HepG2 (cell line): Measurements from ENCODE around the gene SAYSD1. TPM values are rescaled to one million over a fixed set of nuclear protein-coding genes. Genes with fewer than 3 reads are reported as not detected.

ENCODE experiments used
- ATAC-seq: fragments of 200-7000 bp; cut with Tn5 transposase; 3 replicates; pipeline ENCODE4 v1.9.1; 2020; ENCODE audit warnings: mild to moderate bottlenecking, moderate library complexity
- BruUV-seq: library from RNA; stranded (reverse); fragments of 400-500 nt; replicated peaks from 2 replicates; lab custom pipeline; 2021; lab: Mats Ljungman, UMichigan
- CTCF ChIA-PET: fragments of 300-600 bp; formaldehyde crosslinking; extraction: SDS; loops from one replicate; lab custom pipeline; 2021; ENCODE audit warnings: low total read pairs, inconsistent platforms, low intra/inter-chr PET ratio; lab: Yijun Ruan, JAX
- POLR2A ChIA-PET: fragments of 350-600 bp; sonication (Branson Sonifier 250); formaldehyde crosslinking; loops from one replicate; lab custom pipeline; 2020; ENCODE audit warnings: antibody characterized with exemption, inconsistent platforms; lab: Yijun Ruan, JAX
- DNase-seq: peaks from one replicate; pipeline ENCODE4 v3.0.0-alpha.2; 2015; ENCODE audit warnings: low spot score
- FAIRE-seq: peaks from 3 replicates; lab custom pipeline; 2011; peaks lifted over from hg19 to GRCh38; lab: Jason Lieb, UNC
- H2AFZ ChIP-seq: one replicate; pipeline ENCODE4 v1.6.1; 2011; ENCODE audit warnings: low read length, inconsistent platforms
- H3K27ac ChIP-seq: fragments of 300-600 bp; 3 replicates; pipeline ENCODE4 v1.8.0; 2011; ENCODE audit warnings: mixed run types, mild to moderate bottlenecking, mixed read lengths, low read length, inconsistent platforms; ENCODE audit not compliant: insufficient read depth; ENCODE audit errors: extremely low read length
- H3K27me3 ChIP-seq, 2 experiments: fragments of 200-600 bp in 1 of 2; 2 replicates in 1 of 2; 3 replicates in 1 of 2; pipeline versions ENCODE4 v1.6.0 to v1.8.0; 2011; ENCODE audit warnings: low read length in 2 of 2, mild to moderate bottlenecking in 2 of 2, moderate library complexity in 2 of 2, inconsistent platforms in 1 of 2; ENCODE audit not compliant: insufficient read depth in 2 of 2, control insufficient read depth in 1 of 2
- H3K36me3 ChIP-seq, 2 experiments: fragments of 200-600 bp in 1 of 2; replicated peaks in 1 of 2; 2 replicates in 1 of 2; 3 replicates in 1 of 2; pipeline versions ENCODE4 v1.5.1 to v1.8.0; 2011; ENCODE audit warnings: low read length in 2 of 2, inconsistent platforms in 1 of 2; ENCODE audit not compliant: insufficient read depth in 2 of 2, control insufficient read depth in 1 of 2
- H3K4me1 ChIP-seq: 2 replicates; pipeline ENCODE4 v1.5.1; 2012; ENCODE audit warnings: low read length, inconsistent platforms; ENCODE audit not compliant: insufficient read depth
- H3K4me2 ChIP-seq: 2 replicates; pipeline ENCODE4 v1.6.0; 2011; ENCODE audit warnings: low read depth, low read length, inconsistent platforms
- H3K4me3 ChIP-seq, 3 experiments: fragments of 200-600 bp in 1 of 3; sonication (generic), shearing (Covaris generic) in 1 of 3; replicated peaks in 1 of 3; 2 replicates each; pipeline ENCODE4 v1.5.1; 2011 to 2016; ENCODE audit warnings: low read length in 3 of 3, inconsistent platforms in 2 of 3, low read depth in 2 of 3, mild to moderate bottlenecking in 2 of 3, control low read depth in 1 of 3, mixed read lengths in 1 of 3; ENCODE audit not compliant: insufficient read depth in 1 of 3
- H3K79me2 ChIP-seq: one replicate; pipeline ENCODE4 v1.6.1; 2011; ENCODE audit warnings: low read length, inconsistent platforms; ENCODE audit not compliant: insufficient read depth
- H3K9ac ChIP-seq: 2 replicates; pipeline ENCODE4 v1.6.0; 2011; ENCODE audit warnings: mild to moderate bottlenecking, low read depth, low read length, inconsistent platforms; ENCODE audit not compliant: insufficient read depth
- H3K9me3 ChIP-seq: 2 replicates; pipeline ENCODE4 v1.5.1; 2012; ENCODE audit warnings: mild to moderate bottlenecking, low read length
- H4K20me1 ChIP-seq: 2 replicates; pipeline ENCODE4 v1.6.0; 2011; ENCODE audit warnings: inconsistent platforms, mild to moderate bottlenecking, low read length, moderate library complexity; ENCODE audit not compliant: insufficient read depth
- ELF4 ChIP-seq: sonication (generic); formaldehyde crosslinking; IDR thresholded peaks from 2 replicates; pipeline ENCODE4 v1.5.0; 2020; ENCODE audit warnings: missing genetic modification reagents, mild to moderate bottlenecking, moderate library complexity, borderline replicate concordance
- FUBP1 ChIP-seq: sonication (generic); formaldehyde crosslinking; IDR thresholded peaks from 2 replicates; pipeline ENCODE4 v1.5.1; 2020; ENCODE audit warnings: missing genetic modification reagents, mild to moderate bottlenecking, borderline replicate concordance
- MZF1 ChIP-seq: sonication (generic); formaldehyde crosslinking; IDR thresholded peaks from 2 replicates; pipeline ENCODE4 v1.8.1; 2023; ENCODE audit warnings: mild to moderate bottlenecking, missing genetic modification reagents, borderline replicate concordance
- SETDB1 ChIP-seq: sonication (generic); formaldehyde crosslinking; IDR thresholded peaks from 2 replicates; pipeline ENCODE4 v1.5.1; 2020; ENCODE audit warnings: missing genetic modification reagents, mild to moderate bottlenecking, borderline replicate concordance
- SRSF4 ChIP-seq: fragments of 200-400 bp; formaldehyde crosslinking; IDR thresholded peaks from one replicate; pipeline ENCODE4 v1.6.1; 2018; ENCODE audit warnings: mild to moderate bottlenecking, low read depth, low read length, moderate library complexity; ENCODE audit not compliant: poor library complexity, severe bottlenecking
- ZBTB8A ChIP-seq: sonication (generic); formaldehyde crosslinking; IDR thresholded peaks from 2 replicates; pipeline ENCODE4 v1.4.0; 2020; ENCODE audit warnings: mild to moderate bottlenecking, low read depth, missing genetic modification reagents, borderline replicate concordance
- ZFP36 ChIP-seq: fragments of 150-350 bp; IDR thresholded peaks from 2 replicates; pipeline ENCODE4 v1.6.1; 2018; ENCODE audit warnings: borderline replicate concordance, low read length, low read depth; ENCODE audit not compliant: partially characterized antibody
- ZNF124 ChIP-seq: sonication (generic); formaldehyde crosslinking; IDR thresholded peaks from 2 replicates; pipeline ENCODE4 v1.4.0; 2020; ENCODE audit warnings: missing genetic modification reagents
- ZNF609 ChIP-seq: sonication (generic); formaldehyde crosslinking; IDR thresholded peaks from 2 replicates; pipeline ENCODE4 v1.4.0; 2020; ENCODE audit warnings: mild to moderate bottlenecking, missing genetic modification reagents, borderline replicate concordance
- ZNF614 ChIP-seq: IDR thresholded peaks from 2 replicates; pipeline ENCODE4 v1.6.1; 2018; ENCODE audit warnings: missing biosample characterization, missing genetic modification reagents, inconsistent platforms, borderline replicate concordance
- WGBS: methylation state at CpG from one replicate; pipeline ENCODE4 v1.1.6; 2017; ENCODE audit warnings: low lambda C conversion rate; 5-methylcytosine and 5-hydroxymethylcytosine counted together
- in situ Hi-C: cut with HindIII; loops from 2 replicates; pipeline ENCODE4 v1.10.0; 2017; ENCODE audit warnings: low pct_unique_long_range_greater_than_20kb; ENCODE audit not compliant: extremely low pct_ligation_motif_present
- intact Hi-C: fragments of 100-400 bp; cut with micrococcal nuclease; formaldehyde crosslinking; loops from one replicate; pipeline ENCODE4 v1.10.0; 2022; ENCODE audit not compliant: unreplicated experiment
- polyA plus RNA-seq, 8 experiments: library from polyadenylated mRNA; depleted of rRNA in 3 of 8; stranded (reverse) in 7 of 8; unstranded in 1 of 8; fragments of >200 nt; fragmentation: Illumina TruSeq in 4 of 8; extraction: Trizol in 4 of 8; gene quantifications; 2 replicates each; pipeline versions ENCODE4 v1.2.1 to v1.2.3, GENCODE V29; 2011 to 2016; ENCODE audit warnings: low read depth in 4 of 8, missing spikeins in 1 of 8, mixed read lengths in 1 of 8; ENCODE audit not compliant: insufficient read depth in 1 of 8
- total RNA-seq, 5 experiments: library from RNA; depleted of rRNA; stranded (reverse); fragments of >200 nt; fragmentation: Illumina TruSeq; extraction: Trizol; gene quantifications; 2 replicates each; pipeline ENCODE4 v1.2.3, GENCODE V29; 2016; ENCODE audit warnings: low read depth in 1 of 5
- TF ChIP-seq, protein P1 (sequence below): sonication (generic); formaldehyde crosslinking; IDR thresholded peaks from 2 replicates; pipeline ENCODE4 v1.4.0; 2020; ENCODE audit warnings: missing genetic modification reagents, borderline replicate concordance
- TF ChIP-seq, protein P2 (sequence below): sonication (generic); formaldehyde crosslinking; IDR thresholded peaks from 2 replicates; pipeline ENCODE4 v1.5.1; 2020; ENCODE audit warnings: mild to moderate bottlenecking, moderate library complexity, missing genetic modification reagents

The SAYSD1 gene
- total and polyA plus RNA-seq, 2 of the 13 experiments (the other 11 are each of a cell fraction or from before 2014, with no cell fraction given): 10.1 to 16.0 TPM

DNA sequence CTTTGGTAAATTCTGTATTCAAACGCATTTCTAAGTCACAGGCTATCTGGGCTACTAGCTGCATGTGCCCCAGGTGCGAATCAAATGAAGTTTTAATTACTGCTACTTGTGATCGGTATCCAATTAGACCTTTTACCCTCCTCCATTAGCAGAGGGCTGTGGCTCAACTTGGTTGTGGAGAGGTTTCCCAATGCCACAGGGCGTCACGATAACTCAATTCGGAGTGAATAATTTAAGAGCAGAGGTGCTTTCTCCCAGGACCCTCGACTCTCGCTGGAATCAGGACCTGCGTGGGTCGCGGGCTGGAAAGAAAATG, 640 bp downstream of the SAYSD1 start:
- POLR2A ChIA-PET: interaction anchor here (0.9 to 1.9 kb wide), 5 partner anchors 8 to 820 kb away, joined by 4 to 13 read pairs (median 5); partner anchors contain the start of gene MOCS1
- Histone ChIP-seq H4K20me1 (no peaks in the 10 kb centered on the region), H3K27ac (peak overlapping the region; percentile 80), H3K9me3 (no peaks in the 10 kb centered on the region), H3K79me2 (no peaks in the 10 kb centered on the region), H3K27me3 (no peaks in the 10 kb centered on the region; a peak in 1 of 5 replicates), H3K9ac (peak overlapping the region; percentile 75), H3K4me1 (peaks cover 26% of the 10 kb centered on the region), H3K4me3 (peak overlapping the region; percentile 61 to 77 (median 74)), H3K4me2 (peak overlapping the region; percentile 99), H3K36me3 (peaks cover 0 to 3% of the 10 kb centered on the region in 2 experiments; a peak in 2 of 5 replicates), H2AFZ (peak overlapping the region; percentile 66)
- WGBS: 0% methylated on average over 11 of the region's 11 CpGs
- intact Hi-C loops: no loop called here
- ATAC-seq (peak; percentile 45), FAIRE-seq (no peak), DNase-seq (no peak)
- in situ Hi-C loops: no loop called here
- CTCF ChIA-PET: no interaction called here
- BruUV-seq: no TSS peak
- no peak for TF ChIP-seq ZFP36
- peak; percentile 70; the same call in 1 of the 2 replicates for TF ChIP-seq ELF4
- TF ChIP-seq ZNF614 (CRISPR knock-in tag): no peak
- TF ChIP-seq ZNF609 (CRISPR knock-in tag): no peak
- TF ChIP-seq, protein P1, sequence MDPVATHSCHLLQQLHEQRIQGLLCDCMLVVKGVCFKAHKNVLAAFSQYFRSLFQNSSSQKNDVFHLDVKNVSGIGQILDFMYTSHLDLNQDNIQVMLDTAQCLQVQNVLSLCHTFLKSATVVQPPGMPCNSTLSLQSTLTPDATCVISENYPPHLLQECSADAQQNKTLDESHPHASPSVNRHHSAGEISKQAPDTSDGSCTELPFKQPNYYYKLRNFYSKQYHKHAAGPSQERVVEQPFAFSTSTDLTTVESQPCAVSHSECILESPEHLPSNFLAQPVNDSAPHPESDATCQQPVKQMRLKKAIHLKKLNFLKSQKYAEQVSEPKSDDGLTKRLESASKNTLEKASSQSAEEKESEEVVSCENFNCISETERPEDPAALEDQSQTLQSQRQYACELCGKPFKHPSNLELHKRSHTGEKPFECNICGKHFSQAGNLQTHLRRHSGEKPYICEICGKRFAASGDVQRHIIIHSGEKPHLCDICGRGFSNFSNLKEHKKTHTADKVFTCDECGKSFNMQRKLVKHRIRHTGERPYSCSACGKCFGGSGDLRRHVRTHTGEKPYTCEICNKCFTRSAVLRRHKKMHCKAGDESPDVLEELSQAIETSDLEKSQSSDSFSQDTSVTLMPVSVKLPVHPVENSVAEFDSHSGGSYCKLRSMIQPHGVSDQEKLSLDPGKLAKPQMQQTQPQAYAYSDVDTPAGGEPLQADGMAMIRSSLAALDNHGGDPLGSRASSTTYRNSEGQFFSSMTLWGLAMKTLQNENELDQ (CRISPR knock-in tag): no peak
- TF ChIP-seq SETDB1 (CRISPR knock-in tag): peak; percentile 59; the same call in 1 of the 2 replicates
- TF ChIP-seq ZNF124 (CRISPR knock-in tag): peak; percentile 2; the same call in 1 of the 2 replicates
- TF ChIP-seq, protein P2, sequence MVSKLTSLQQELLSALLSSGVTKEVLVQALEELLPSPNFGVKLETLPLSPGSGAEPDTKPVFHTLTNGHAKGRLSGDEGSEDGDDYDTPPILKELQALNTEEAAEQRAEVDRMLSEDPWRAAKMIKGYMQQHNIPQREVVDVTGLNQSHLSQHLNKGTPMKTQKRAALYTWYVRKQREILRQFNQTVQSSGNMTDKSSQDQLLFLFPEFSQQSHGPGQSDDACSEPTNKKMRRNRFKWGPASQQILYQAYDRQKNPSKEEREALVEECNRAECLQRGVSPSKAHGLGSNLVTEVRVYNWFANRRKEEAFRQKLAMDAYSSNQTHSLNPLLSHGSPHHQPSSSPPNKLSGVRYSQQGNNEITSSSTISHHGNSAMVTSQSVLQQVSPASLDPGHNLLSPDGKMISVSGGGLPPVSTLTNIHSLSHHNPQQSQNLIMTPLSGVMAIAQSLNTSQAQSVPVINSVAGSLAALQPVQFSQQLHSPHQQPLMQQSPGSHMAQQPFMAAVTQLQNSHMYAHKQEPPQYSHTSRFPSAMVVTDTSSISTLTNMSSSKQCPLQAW: no peak
- no peak for TF ChIP-seq MZF1
- no peak for TF ChIP-seq FUBP1 (CRISPR knock-in tag)
- no peak for TF ChIP-seq SRSF4
- TF ChIP-seq ZBTB8A: no peak
